KMS-11 (cell line): ENCODE measurements around the gene ASB18.

ENCODE experiments used
- H2AFZ ChIP-seq: fragments of 200-600 bp; sonication (generic); 2 replicates; pipeline ENCODE4 v1.6.1; 2016; ENCODE audit warnings: antibody characterized with exemption, mixed run types, low read depth
- H3K27ac ChIP-seq: fragments of 200-600 bp; sonication (generic); 2 replicates; pipeline ENCODE4 v1.6.1; 2016; ENCODE audit warnings: mild to moderate bottlenecking, mixed run types
- H3K27me3 ChIP-seq: fragments of 200-600 bp; sonication (generic); 2 replicates; pipeline ENCODE4 v1.6.1; 2017; ENCODE audit warnings: mild to moderate bottlenecking, low read depth, mixed run types, moderate library complexity; ENCODE audit not compliant: insufficient read depth
- H3K36me3 ChIP-seq: fragments of 200-600 bp; sonication (generic); 2 replicates; pipeline ENCODE4 v1.6.1; 2017; ENCODE audit warnings: mild to moderate bottlenecking, mixed run types; ENCODE audit not compliant: insufficient read depth
- H3K4me1 ChIP-seq: fragments of 200-600 bp; sonication (generic); 2 replicates; pipeline ENCODE4 v1.6.1; 2016; ENCODE audit warnings: mild to moderate bottlenecking, low read depth, mixed run types; ENCODE audit not compliant: poor library complexity, severe bottlenecking
- H3K4me2 ChIP-seq: fragments of 200-600 bp; sonication (generic); 2 replicates; pipeline ENCODE4 v1.7.0; 2016; ENCODE audit warnings: mild to moderate bottlenecking, mixed run types
- H3K4me3 ChIP-seq: fragments of 200-600 bp; sonication (generic); IDR thresholded peaks from 2 replicates; pipeline ENCODE4 v1.6.1; 2017; ENCODE audit warnings: low read depth, low read length, mixed read lengths; ENCODE audit not compliant: insufficient read depth
- H3K79me2 ChIP-seq: fragments of 200-600 bp; sonication (generic); 2 replicates; pipeline ENCODE4 v1.6.1; 2016; ENCODE audit warnings: low read depth, mixed run types; ENCODE audit not compliant: insufficient read depth
- H3K9ac ChIP-seq: fragments of 200-600 bp; sonication (generic); 2 replicates; pipeline ENCODE4 v1.6.1; 2016; ENCODE audit warnings: mild to moderate bottlenecking, mixed run types
- H4K20me1 ChIP-seq: fragments of 200-600 bp; sonication (generic); 2 replicates; pipeline ENCODE4 v1.6.1; 2016; ENCODE audit warnings: mild to moderate bottlenecking, mixed run types; ENCODE audit not compliant: insufficient read depth
- TF ChIP-seq, protein P1 (sequence below): fragments of 200-600 bp; sonication (generic); conservative IDR thresholded peaks from 2 replicates; pipeline ENCODE4 v1.6.1; 2017; ENCODE audit warnings: low read depth, mild to moderate bottlenecking, antibody characterized with exemption, low read length, moderate library complexity, mixed read lengths

Gene ASB18

GRCh38 chr2:236250286-236250685 is 13.9 kb downstream of the ASB18 start:
- no peaks in the 10 kb centered on the region for H3K79me2 ChIP-seq
- no peaks in the 10 kb centered on the region for H3K4me1 ChIP-seq
- TF ChIP-seq, protein P1, sequence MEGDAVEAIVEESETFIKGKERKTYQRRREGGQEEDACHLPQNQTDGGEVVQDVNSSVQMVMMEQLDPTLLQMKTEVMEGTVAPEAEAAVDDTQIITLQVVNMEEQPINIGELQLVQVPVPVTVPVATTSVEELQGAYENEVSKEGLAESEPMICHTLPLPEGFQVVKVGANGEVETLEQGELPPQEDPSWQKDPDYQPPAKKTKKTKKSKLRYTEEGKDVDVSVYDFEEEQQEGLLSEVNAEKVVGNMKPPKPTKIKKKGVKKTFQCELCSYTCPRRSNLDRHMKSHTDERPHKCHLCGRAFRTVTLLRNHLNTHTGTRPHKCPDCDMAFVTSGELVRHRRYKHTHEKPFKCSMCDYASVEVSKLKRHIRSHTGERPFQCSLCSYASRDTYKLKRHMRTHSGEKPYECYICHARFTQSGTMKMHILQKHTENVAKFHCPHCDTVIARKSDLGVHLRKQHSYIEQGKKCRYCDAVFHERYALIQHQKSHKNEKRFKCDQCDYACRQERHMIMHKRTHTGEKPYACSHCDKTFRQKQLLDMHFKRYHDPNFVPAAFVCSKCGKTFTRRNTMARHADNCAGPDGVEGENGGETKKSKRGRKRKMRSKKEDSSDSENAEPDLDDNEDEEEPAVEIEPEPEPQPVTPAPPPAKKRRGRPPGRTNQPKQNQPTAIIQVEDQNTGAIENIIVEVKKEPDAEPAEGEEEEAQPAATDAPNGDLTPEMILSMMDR, result no peak
- H4K20me1 ChIP-seq, result no peaks in the 10 kb centered on the region
- H3K27me3 ChIP-seq, result no peaks in the 10 kb centered on the region
- no peak overlapping the region for H3K9ac ChIP-seq
- no peak overlapping the region for H3K4me3 ChIP-seq
- H3K4me2 ChIP-seq, result no peak overlapping the region
- no peaks in the 10 kb centered on the region for H3K36me3 ChIP-seq
- H2AFZ ChIP-seq, result no peak overlapping the region
- H3K27ac ChIP-seq, result no peak overlapping the region

GRCh38 chr2:236249066-236249465 is 15.1 kb downstream of the ASB18 start:
- Histone ChIP-seq H3K27ac (no peak overlapping the region), H3K4me3 (no peak overlapping the region), H3K4me1 (no peaks in the 10 kb centered on the region), H2AFZ (no peak overlapping the region), H3K79me2 (no peaks in the 10 kb centered on the region), H3K27me3 (no peaks in the 10 kb centered on the region), H4K20me1 (no peaks in the 10 kb centered on the region), H3K4me2 (no peak overlapping the region), H3K36me3 (no peaks in the 10 kb centered on the region), H3K9ac (no peak overlapping the region)
- TF ChIP-seq, protein P1, result no peak

DNA sequence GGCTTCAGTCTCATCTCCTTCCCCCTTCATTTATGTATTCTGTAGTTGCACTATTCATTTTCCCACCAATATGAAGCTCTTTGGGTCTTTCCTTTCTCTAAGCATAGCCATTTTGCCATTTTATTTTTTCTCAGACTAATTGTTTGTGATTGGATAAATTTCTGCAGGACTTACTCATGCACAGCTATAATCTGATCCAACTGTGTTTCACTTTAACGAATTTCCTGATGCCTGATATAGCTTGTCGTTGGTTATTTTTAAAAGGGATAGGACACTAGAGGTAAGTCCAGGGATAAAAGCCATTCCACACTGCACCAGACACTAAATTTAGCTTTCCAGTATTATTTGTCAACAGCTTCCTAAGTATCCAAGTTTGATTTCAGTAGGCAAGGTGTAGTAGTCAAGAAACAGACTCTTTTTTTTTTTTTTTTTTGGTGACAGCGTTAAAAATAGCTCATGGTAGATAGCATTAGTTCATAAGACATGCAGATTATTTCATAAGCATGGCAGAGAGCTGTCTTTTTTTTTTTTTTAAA is 17.4 kb downstream of the ASB18 start:
- Histone ChIP-seq H3K79me2 (no peaks in the 10 kb centered on the region), H3K36me3 (no peaks in the 10 kb centered on the region), H2AFZ (no peak overlapping the region), H3K27ac (no peak overlapping the region), H3K9ac (no peak overlapping the region), H3K4me2 (no peak overlapping the region), H3K4me1 (no peaks in the 10 kb centered on the region), H4K20me1 (no peaks in the 10 kb centered on the region), H3K4me3 (no peak overlapping the region), H3K27me3 (no peaks in the 10 kb centered on the region)
- TF ChIP-seq, protein P1, result no peak

DNA sequence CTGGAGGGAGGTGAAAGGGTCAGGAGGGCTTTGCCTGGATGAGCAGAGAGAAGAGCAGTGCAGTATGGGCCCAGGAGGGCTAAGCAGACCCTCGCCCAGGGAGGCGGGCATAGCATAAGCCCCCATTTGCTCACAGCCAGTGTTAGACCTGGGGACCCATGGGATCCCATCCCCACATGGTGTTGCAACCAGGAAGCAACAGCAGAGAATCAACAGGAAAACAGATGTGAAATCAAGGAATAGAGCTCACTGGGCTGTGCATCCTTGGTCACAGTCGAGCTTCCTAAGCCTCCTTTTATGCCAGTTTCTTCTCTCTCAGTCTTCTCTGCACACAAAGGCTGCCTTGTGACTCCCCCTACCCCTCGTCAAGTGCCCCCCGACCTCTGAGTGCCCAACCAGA is 19.9 kb downstream of the ASB18 start:
- Histone ChIP-seq H3K36me3 (no peaks in the 10 kb centered on the region), H3K4me3 (no peak overlapping the region), H2AFZ (no peak overlapping the region), H3K79me2 (no peaks in the 10 kb centered on the region), H3K4me2 (no peak overlapping the region), H3K27ac (no peak overlapping the region), H3K9ac (no peak overlapping the region), H3K4me1 (no peaks in the 10 kb centered on the region), H4K20me1 (no peaks in the 10 kb centered on the region), H3K27me3 (no peaks in the 10 kb centered on the region)
- TF ChIP-seq, protein P1, result no peak
